Activated CD8-positive, alpha-beta memory T cell treated with anti-CD3 and anti-CD28 coated beads for 1 hour (primary cell): Measurements from ENCODE around the gene RPA1.
"Not testable (repeated sequence)": the region's sequence is repeated elsewhere in the genome, so short reads cannot be mapped to it uniquely, and the experiment has no call there.

ENCODE experiments used
- DNase-seq, 2 donors: peaks; one replicate each; pipeline ENCODE4 v3.0.0-alpha.2; 2020; ENCODE audit warnings: low read depth in 1 of 2; ENCODE audit errors: extremely low read depth in 1 of 2

The RPA1 gene

GRCh38 chr17:1829592-1830257, at the start of gene RPA1, which contains the start of gene SMYD4:
Gene RPA1, plus strand, starts transcription at chr17:1830005. Its CDS starts 89 bp downstream, at chr17:1830094.
Gene SMYD4, minus strand, starts transcription at chr17:1829902. Its CDS starts 1,908 bp downstream, at chr17:1827994.
- DNase-seq = peak; percentile 64 to 81

GRCh38 chr17:1782171-1782567, 47.6 kb upstream of the RPA1 start:
- no peak for DNase-seq

GRCh38 chr17:1783271-1783670, 46.5 kb upstream of the RPA1 start:
- no peak for DNase-seq

GRCh38 chr17:1783834-1784611, 45.8 kb upstream of the RPA1 start:
- DNase-seq = no peak

GRCh38 chr17:1785930-1786329, 43.9 kb upstream of the RPA1 start:
- DNase-seq = no peak

GRCh38 chr17:1786708-1787107, 43.1 kb upstream of the RPA1 start:
- DNase-seq = no peak

- DNase-seq = no peak
Observed at GRCh38 chr17:1787301-1787902, 42.4 kb upstream of the RPA1 start.

GRCh38 chr17:1789936-1790335, 39.9 kb upstream of the RPA1 start:
- no peak for DNase-seq

- no peak for DNase-seq
Observed at GRCh38 chr17:1792495-1793446, 37.0 kb upstream of the RPA1 start.

- no peak for DNase-seq
Observed at GRCh38 chr17:1793447-1793806, 36.4 kb upstream of the RPA1 start.

GRCh38 chr17:1796800-1797199, 33.0 kb upstream of the RPA1 start:
- no peak for DNase-seq

- no peak for DNase-seq
Observed at GRCh38 chr17:1797323-1797722, 32.5 kb upstream of the RPA1 start.

GRCh38 chr17:1797846-1798245, 32.0 kb upstream of the RPA1 start:
- DNase-seq = not testable (repeated sequence)

GRCh38 chr17:1800240-1800639, 29.6 kb upstream of the RPA1 start:
- DNase-seq = no peak

- DNase-seq = no peak
Observed at GRCh38 chr17:1800712-1801111, 29.1 kb upstream of the RPA1 start.

- DNase-seq = no peak
Observed at GRCh38 chr17:1802429-1802828, 27.4 kb upstream of the RPA1 start.

GRCh38 chr17:1803280-1803679, 26.5 kb upstream of the RPA1 start:
- DNase-seq = no peak

GRCh38 chr17:1807890-1808289, 21.9 kb upstream of the RPA1 start:
- no peak for DNase-seq

GRCh38 chr17:1808644-1809043, 21.2 kb upstream of the RPA1 start:
- no peak for DNase-seq

- DNase-seq = not testable (repeated sequence)
Observed at GRCh38 chr17:1809815-1810214, 20.0 kb upstream of the RPA1 start.
